Right kidney (tissue), 1 donor: ENCODE results near the gene LAMB3.

Source experiments
- DNase-seq: peaks from one replicate; pipeline ENCODE4 v3.0.0-alpha.2; 2016

Gene LAMB3

GRCh38 chr1:209661071-209661470 is 8.8 kb upstream of the LAMB3 start:
- DNase-seq, result no peak

GRCh38 chr1:209659909-209660308 is 7.7 kb upstream of the LAMB3 start:
- DNase-seq, result no peak

GRCh38 chr1:209657918-209658317 is 5.7 kb upstream of the LAMB3 start:
- no peak for DNase-seq

GRCh38 chr1:209657140-209657879 is 5.1 kb upstream of the LAMB3 start:
- DNase-seq, result no peak

- DNase-seq, result no peak
Observed at GRCh38 chr1:209655411-209656231, 3.4 kb upstream of the LAMB3 start.

GRCh38 chr1:209653915-209654351 is 1.7 kb upstream of the LAMB3 start:
- no peak for DNase-seq

GRCh38 chr1:209652873-209653401 is 712 bp upstream of the LAMB3 start:
- DNase-seq, result peak; percentile 45

- DNase-seq, result no peak
Observed at GRCh38 chr1:209651138-209651587, 1.1 kb downstream of the LAMB3 start.

GRCh38 chr1:209650454-209650853 is 1.8 kb downstream of the LAMB3 start:
- no peak for DNase-seq

GRCh38 chr1:209648931-209649776 is 3.1 kb downstream of the LAMB3 start:
- no peak for DNase-seq

- no peak for DNase-seq
Observed at GRCh38 chr1:209648346-209648745, 3.9 kb downstream of the LAMB3 start.

- DNase-seq, result no peak
Observed at GRCh38 chr1:209647156-209647555, 5.1 kb downstream of the LAMB3 start.

GRCh38 chr1:209646558-209646957 is 5.7 kb downstream of the LAMB3 start:
- DNase-seq, result no peak

- DNase-seq, result peak; percentile 35
Observed at GRCh38 chr1:209645574-209646452, 6.4 kb downstream of the LAMB3 start.

- no peak for DNase-seq
Observed at GRCh38 chr1:209643285-209644020, 8.8 kb downstream of the LAMB3 start.

- no peak for DNase-seq
Observed at GRCh38 chr1:209642816-209643215, 9.4 kb downstream of the LAMB3 start.

- DNase-seq, result peak; percentile 47
Observed at GRCh38 chr1:209641832-209642172, 10.4 kb downstream of the LAMB3 start.

- DNase-seq, result no peak
Observed at GRCh38 chr1:209635850-209636249, 16.4 kb downstream of the LAMB3 start.

GRCh38 chr1:209634005-209634737 is 18.1 kb downstream of the LAMB3 start:
- DNase-seq, result no peak
